GM19452 (cell line): ENCODE data around the gene CDR2L.
"Not testable (repeated sequence)": the region's sequence is repeated elsewhere in the genome, so short reads cannot be mapped to it uniquely, and the experiment has no call there.

Experiments
- ATAC-seq: cut with Tn5 transposase; IDR thresholded peaks from one replicate; pipeline ENCODE4 v1.9.1; 2021; ENCODE audit not compliant: unreplicated experiment

CDR2L gene

DNA sequence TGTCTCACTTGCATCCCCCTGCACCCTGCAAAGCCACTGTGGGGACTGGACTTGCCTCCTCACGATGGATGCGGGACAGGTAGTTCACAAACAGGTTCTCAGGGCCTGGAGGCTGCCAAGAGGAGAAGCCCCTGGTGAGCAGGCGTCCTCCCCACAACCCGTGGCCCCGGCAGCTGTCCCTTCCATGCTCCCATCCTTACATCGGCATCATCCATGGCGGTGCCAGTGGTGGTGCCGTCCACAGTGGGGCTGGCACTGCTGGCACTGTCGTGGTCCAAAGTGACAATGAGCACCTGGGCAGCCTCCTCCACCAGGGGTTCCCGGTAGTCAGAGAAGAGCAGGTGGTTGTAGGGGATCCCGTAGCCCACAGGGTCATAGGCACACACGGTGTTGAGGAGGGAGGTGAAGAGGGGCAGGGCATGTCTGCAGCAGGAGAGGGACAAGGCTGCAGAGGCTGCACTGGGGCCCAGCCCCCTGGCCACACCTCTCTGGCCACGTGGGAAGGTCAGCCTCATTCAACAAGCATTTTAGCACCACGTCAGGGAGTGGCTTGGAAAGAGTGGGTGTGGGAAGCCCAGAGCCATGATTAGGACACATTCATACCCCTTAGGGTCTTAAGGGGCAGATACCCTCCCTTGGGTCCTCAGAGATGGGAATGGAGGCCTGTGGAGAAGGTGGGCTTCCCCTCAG lies 27.5 kb upstream of the CDR2L start:
- ATAC-seq = no peak

GRCh38 chr17:74960570-74961342 lies 26.7 kb upstream of the CDR2L start:
- ATAC-seq = no peak

DNA sequence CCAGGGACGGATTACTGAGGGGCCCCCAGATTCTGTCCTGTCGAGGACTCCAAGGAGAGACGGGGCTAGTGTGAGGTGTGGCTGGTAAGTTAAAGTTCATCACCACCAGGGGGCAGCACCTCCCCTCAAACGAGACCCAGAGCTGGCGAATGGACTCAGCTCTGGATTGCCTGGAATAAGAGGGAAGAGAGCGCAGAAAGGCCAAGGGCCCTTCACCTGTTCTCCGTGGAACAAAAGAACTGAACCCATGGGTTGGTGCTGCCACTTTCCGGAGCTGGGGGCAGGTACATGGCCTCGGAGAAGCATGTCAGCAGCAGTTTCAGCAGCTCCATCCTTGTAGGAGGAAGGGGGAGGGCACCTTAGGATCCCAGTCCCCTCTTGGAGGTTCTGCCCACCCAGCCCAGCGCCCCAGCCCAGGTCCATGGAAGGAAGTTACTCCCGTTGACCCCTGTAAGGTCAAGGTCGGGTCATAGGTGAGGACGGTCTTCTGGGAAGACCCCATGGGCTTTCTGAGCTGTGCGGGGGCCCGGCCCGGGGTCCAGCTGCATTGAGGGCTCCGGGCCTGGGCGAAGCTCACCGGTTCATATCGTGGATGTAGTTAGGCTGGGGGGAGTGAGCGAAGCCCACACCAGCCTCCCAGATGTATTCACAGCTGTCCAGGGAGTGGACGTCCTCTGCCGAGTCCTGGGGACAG lies 25.6 kb upstream of the CDR2L start:
- ATAC-seq = no peak

DNA sequence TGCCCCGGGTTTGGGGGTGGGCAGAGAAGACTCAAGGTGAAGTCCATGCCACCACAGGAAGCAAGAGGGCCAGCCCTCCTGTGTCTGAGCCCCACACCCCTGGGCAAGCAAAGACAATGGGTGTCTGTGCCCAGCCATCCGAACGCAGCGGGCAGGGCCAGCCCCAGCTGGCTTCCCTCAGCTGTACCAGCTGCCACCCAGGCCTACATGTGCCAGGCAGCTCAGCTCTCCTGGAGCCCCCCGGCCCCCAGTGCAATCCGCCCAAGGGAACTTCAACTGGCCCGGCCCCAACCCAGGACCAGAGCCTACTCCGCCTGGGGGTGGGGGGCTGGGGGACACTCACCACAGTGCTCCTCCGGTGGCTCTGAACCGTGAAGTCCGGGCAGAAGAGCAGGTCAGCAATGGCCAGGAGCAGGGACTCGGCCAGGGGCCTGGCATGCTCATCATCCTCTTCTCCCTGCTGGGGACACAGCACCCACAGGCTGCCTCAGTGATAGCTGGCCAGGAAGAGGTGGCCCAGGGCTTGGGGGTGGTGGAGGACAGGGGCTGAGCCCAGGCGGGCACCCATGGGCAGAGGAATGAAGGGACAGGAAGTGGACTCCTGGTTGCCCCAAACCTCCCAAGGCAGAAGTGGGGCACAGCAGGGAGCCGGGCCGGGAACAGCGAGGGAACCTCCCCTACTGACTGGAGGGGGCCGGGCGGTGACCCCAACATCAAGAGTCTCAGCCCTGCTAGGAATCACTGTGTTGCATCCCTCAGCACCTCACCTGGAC lies 24.6 kb upstream of the CDR2L start:
- ATAC-seq = no peak

- ATAC-seq = no peak
Measured at GRCh38 chr17:74963656-74964055, 23.8 kb upstream of the CDR2L start.

- no peak for ATAC-seq
Measured at GRCh38 chr17:74964246-74964761, 23.1 kb upstream of the CDR2L start.

DNA sequence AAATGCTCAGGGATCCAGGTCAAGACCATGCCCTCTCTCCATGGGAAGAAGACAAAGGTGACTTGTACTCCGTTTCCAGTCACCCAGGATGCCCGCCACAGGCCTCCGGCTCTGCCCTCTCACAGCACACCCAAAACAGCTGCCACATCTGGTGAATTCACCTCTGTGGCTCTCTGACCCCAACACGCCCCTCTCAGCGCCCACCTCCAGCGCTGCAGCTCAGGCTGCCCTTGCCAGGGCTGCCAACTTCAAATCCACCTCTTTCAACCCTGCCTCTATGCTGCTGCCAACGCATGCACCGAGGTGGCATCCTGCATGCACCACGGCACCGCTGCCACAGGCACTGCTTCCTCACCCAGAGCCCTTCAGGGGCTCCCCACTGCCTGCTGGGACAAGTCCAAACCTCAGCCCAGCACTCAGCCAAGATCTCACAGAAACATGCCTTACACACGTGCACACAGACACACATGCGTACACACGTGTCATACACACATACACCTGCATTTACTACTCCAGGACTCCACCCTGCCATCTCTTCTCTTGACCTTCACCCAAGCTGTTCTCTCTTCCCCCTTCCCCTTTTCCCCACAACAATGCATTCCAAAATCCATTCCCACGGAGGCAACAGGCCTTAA lies 22.3 kb upstream of the CDR2L start:
- ATAC-seq = no peak

- ATAC-seq = no peak
Measured at GRCh38 chr17:74968361-74968780, 19.1 kb upstream of the CDR2L start.

DNA sequence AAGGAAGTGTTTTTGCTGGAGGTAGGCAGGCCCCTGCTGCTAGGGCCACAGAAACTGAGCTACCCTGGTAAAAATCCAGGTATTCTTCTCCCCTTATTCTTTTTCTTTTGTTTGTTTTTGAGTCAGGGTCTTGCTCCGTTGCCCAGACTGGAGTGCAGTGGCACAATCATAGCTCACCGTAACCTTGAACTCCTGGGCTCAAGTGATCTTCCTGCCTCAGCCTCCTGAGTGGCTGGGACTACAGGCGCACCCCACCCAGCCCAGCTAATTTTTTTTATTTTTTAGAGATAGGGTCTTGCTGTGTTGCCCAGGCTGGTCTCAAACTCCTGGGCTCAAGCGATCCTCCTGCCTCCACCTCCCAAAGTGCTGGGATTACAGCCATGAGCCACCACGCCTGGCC lies 17.9 kb upstream of the CDR2L start:
- not testable (repeated sequence) for ATAC-seq

DNA sequence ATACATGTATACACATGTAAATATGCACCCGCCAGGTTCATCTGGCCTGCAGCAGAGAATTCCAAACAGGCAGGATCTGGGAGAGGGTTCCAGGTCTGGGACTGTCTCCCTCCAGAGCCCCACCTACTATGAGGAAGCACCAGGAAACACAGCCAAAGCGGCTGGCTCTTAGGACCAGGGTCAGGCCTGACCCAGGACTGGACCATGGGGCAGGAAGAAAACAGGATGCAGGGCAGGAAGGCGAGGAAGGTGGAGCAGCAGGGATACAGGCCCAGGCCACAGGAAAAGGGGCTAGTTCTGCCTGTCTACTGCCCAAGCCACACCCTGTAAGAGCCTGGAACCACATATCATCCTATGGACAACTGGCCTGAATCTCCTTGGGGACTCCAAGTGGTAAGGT lies 17.0 kb upstream of the CDR2L start:
- no peak for ATAC-seq

DNA sequence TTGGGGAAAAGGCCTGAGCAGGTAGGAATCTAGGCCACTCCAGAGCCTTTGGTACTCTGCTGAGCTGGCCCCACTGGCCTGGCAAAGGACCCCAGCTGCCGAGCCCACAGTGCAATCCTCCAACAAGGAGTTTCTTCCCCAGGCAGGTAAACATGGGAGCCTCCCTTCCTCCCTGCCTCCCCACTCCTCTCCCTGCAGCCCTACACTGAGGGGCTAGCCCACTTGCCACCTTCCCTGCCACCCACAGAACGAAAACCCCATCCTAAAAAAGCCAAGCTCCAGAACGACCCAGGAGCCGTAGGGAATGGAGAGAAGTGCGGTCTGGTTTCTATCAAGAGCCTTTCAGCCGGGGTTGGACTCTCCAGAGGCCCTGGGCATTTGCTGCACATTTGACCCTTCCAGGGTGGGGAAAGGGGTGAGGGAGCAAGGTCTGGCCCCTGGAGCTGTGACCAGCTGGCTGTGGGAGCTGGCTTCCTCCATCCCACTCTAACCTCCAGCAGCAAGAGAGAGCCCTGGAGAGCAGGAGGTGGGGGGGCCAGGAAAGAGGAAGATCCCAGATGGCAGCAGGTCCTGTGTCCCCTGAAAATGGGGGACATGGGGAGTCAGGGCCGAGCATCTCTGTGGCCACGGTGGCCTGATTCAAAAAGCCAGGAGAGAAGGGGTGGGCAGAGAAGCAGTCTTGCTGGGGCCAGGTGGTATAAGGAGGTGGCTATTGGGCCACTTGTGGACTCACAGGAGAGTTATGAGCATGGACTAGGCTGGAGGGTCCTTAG lies 16.2 kb upstream of the CDR2L start:
- ATAC-seq = no peak

DNA sequence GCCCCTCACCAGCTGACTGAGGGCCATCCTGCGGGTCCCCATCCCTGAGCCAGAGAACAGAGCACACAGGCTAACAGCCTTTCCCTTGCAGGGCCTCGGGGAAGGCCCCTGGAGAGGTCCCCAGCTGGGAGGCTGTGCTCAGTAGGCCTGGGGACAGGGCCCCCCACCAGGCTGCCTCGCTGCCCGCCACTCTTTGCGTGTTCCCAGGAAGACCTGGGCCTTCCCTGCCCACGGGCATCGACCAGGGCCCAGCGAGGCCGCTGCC lies 15.7 kb upstream of the CDR2L start:
- no peak for ATAC-seq

GRCh38 chr17:74972107-74972972 lies 15.1 kb upstream of the CDR2L start, which contains the start of gene HID1:
Gene HID1, minus strand, starts transcription at chr17:74972759. Its CDS starts 103 bp downstream, at chr17:74972656.
- no peak for ATAC-seq

DNA sequence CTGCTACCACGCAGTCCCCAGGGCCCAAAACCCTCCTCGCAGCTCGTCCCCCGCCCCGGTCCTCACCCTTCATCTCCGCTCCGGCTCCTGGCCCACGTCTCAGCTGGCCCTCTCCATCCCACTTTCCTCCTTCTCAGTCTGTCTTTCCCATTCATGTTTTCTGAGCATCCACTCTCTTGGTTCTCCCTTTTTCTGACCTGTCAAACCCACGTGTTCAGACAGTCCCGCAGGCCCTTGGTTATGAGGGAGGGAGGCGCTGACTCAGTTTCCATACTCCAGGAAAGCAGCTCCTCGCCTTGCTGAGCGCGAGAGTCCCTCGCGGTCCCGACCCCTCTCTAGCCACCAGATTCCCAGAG lies 14.5 kb upstream of the CDR2L start:
- ATAC-seq = no peak

- no peak for ATAC-seq
Measured at GRCh38 chr17:74975943-74976342, 11.5 kb upstream of the CDR2L start.

GRCh38 chr17:74977802-74978201 lies 9.6 kb upstream of the CDR2L start:
- no peak for ATAC-seq

DNA sequence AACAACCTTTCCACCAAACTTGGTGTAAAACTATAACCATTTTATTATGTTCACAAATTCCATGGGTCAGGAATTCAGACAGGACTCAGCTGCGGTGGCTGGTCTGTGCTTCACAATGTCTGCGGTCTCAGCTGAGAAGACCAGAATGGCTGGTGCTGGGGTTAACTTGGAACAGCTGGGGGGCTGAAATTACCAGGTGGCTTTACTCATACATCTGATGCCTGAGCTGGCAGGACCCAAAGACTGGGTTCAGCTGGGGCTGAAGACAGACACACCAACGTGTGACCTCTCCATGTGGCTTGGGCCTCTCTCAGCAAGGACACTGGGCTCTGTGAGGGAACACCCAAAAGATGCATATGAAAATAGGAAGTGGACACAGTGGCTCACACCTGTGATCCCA lies 9.2 kb upstream of the CDR2L start:
- ATAC-seq = no peak

GRCh38 chr17:74979408-74980146 lies 7.9 kb upstream of the CDR2L start:
- ATAC-seq = no peak
